Measurements from ENCODE around the gene CNOT3. TPM values are rescaled to one million over a fixed set of nuclear protein-coding genes. Genes with fewer than 3 reads are reported as not detected.

CNOT3 gene
- total RNA-seq, 2 experiments from 2014 or later: 26.7 to 28.7 TPM

DNA sequence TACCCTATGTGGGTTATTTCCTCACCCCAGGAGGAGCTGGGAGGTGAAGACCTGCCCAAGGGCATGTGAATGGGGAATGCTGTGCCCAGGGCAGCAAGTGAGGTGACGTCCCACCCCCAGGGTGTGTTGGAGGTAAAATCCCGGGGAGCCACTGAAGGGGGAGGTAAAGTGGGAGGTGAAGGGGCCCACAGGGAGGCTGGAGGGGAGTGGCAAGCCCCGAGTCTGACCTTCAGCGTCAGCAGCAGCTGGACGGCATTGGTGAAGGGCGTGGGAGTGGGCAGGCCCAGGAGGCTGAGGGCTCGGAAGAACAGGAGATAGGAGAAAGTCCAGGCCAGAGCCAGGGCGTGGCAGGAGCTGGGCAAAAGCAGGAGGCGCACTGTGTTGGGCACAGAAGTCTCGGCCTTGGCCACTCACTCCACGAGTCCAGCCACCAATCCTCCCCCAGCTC is 49.4 kb downstream of the CNOT3 start:
- no peak overlapping the region for H3K27ac ChIP-seq (ENCODE audit: low read depth in 1 of 2, low read length in 2 of 2)
- no peaks in the 10 kb centered on the region for H3K9me3 ChIP-seq (ENCODE audit: control insufficient read depth in 1 of 2, insufficient read depth in 1 of 2, low read length in 2 of 2)
- CTCF ChIA-PET: interaction anchor here (1.2 to 2.9 kb wide), 2 partner anchors 14 to 19 kb away, joined by 4 to 20 read pairs; partner anchors contain the start of gene TMC4
- H3K4me1 ChIP-seq (ENCODE audit: insufficient read depth, low read length): peaks cover 26% of the 10 kb centered on the region
- intact Hi-C loops (cut with DNase I, micrococcal nuclease): loop anchor here in 1 of 2 experiments (5.0 kb wide), 1 partner anchor 45 kb away; no protein-coding TSS in a partner anchor
- peaks cover 5% of the 10 kb centered on the region for H3K36me3 ChIP-seq (ENCODE audit: insufficient read depth, low read length)
- ATAC-seq (ENCODE audit: poor library complexity) (no peak), DNase-seq (peak in 1 of 14 experiments; percentile 33)
- H3K4me3 ChIP-seq (ENCODE audit: low read length): no peak overlapping the region
- Mint-ChIP-seq H3K4me1 (ENCODE audit: low read depth) (peaks cover 32% of the 10 kb centered on the region), H3K27ac (peak overlapping the region; percentile 85), H3K36me3 (ENCODE audit: low read depth) (peaks cover 28% of the 10 kb centered on the region), H3K9me3 (no peaks in the 10 kb centered on the region), H3K27me3 (no peaks in the 10 kb centered on the region), H3K4me3 (peak overlapping the region; percentile 88)
- H3K27me3 ChIP-seq (ENCODE audit: control insufficient read depth in 1 of 2, insufficient read depth in 2 of 2, low read length in 2 of 2): no peaks in the 10 kb centered on the region
- POLR2A ChIA-PET: interaction anchor here (1.1 to 1.8 kb wide), 2 partner anchors 14 to 72 kb away, joined by 3 to 8 read pairs; partner anchors contain the start of genes PRPF31 and TFPT
- TF ChIP-seq, protein P1, sequence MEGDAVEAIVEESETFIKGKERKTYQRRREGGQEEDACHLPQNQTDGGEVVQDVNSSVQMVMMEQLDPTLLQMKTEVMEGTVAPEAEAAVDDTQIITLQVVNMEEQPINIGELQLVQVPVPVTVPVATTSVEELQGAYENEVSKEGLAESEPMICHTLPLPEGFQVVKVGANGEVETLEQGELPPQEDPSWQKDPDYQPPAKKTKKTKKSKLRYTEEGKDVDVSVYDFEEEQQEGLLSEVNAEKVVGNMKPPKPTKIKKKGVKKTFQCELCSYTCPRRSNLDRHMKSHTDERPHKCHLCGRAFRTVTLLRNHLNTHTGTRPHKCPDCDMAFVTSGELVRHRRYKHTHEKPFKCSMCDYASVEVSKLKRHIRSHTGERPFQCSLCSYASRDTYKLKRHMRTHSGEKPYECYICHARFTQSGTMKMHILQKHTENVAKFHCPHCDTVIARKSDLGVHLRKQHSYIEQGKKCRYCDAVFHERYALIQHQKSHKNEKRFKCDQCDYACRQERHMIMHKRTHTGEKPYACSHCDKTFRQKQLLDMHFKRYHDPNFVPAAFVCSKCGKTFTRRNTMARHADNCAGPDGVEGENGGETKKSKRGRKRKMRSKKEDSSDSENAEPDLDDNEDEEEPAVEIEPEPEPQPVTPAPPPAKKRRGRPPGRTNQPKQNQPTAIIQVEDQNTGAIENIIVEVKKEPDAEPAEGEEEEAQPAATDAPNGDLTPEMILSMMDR (IDR thresholded peaks at IDR 0.05): no peak

DNA sequence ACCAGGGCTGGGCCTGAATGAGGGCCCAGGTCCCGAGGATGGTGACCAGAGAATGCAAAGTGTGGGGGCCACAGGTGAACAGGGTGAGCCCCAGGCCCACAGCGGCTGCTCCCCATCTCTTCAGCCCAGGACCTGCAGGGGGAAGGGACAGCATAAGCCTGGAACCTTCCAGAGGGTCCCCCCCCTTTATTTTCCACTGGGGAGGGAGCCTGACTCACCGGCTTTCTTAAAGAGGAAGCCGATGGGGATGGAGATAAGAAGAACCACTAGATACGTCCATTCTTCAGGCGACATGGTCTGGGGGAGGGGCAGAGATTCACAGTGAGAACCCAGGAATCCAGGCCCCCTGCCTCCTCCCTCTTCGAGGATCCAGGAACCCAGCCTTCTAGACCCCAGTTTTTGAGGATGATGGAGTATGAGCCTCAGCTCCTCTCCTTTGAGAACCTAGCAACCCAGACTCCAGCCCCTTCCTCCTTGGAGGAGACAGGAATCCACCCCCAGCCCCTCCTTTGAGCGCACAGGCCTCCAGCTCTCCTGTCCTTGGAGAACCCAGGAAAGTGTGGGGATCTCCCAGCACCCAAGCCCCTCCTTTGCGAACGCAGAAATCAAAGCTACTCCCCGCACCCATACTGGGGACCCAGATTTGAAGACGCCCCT is 50.8 kb downstream of the CNOT3 start:
- ATAC-seq (ENCODE audit: poor library complexity): no peak
- no peaks in the 10 kb centered on the region for H3K9me3 ChIP-seq (ENCODE audit: control insufficient read depth in 1 of 2, insufficient read depth in 1 of 2, low read length in 2 of 2)
- H3K4me1 ChIP-seq (ENCODE audit: insufficient read depth, low read length): peaks cover 33% of the 10 kb centered on the region
- H3K4me1 Mint-ChIP-seq (ENCODE audit: low read depth): peaks cover 33% of the 10 kb centered on the region
- peak overlapping the region; percentile 85 for H3K27ac Mint-ChIP-seq
- ChIA-PET POLR2A (interaction anchor here (1.4 to 5.8 kb wide), 8 partner anchors 13 to 1066 kb away, joined by 4 to 148 read pairs (median 42); partner anchors contain the start of genes CNOT3, LENG1, PRPF31 and RPS9), CTCF (interaction anchor here (1.0 to 2.9 kb wide), 5 partner anchors 11 to 30 kb away, joined by 3 to 20 read pairs (median 5); partner anchors contain the start of genes LENG1 and RPS9)
- H3K27ac ChIP-seq (ENCODE audit: low read depth in 1 of 2, low read length in 2 of 2): peak overlapping the region in 1 of 2 donors; percentile 18
- H3K36me3 ChIP-seq (ENCODE audit: insufficient read depth, low read length): peaks cover 7% of the 10 kb centered on the region
- intact Hi-C loops (cut with DNase I, micrococcal nuclease): loop anchor here in 1 of 2 experiments (2.0 to 5.0 kb wide), 2 partner anchors 20 to 44 kb away; no protein-coding TSS in a partner anchor
- TF ChIP-seq, protein P1 (IDR thresholded peaks at IDR 0.05): no peak
- no peaks in the 10 kb centered on the region for H3K27me3 ChIP-seq (ENCODE audit: control insufficient read depth in 1 of 2, insufficient read depth in 2 of 2, low read length in 2 of 2)
- H3K9me3 Mint-ChIP-seq: no peaks in the 10 kb centered on the region
- H3K36me3 Mint-ChIP-seq (ENCODE audit: low read depth): peaks cover 36% of the 10 kb centered on the region
- no peaks in the 10 kb centered on the region for H3K27me3 Mint-ChIP-seq
- H3K4me3 Mint-ChIP-seq: peak overlapping the region; percentile 88
- peak in 12 of 14 experiments; percentile 23 to 77 (median 52) for DNase-seq
- H3K4me3 ChIP-seq (ENCODE audit: low read length): peak overlapping the region; percentile 74

DNA sequence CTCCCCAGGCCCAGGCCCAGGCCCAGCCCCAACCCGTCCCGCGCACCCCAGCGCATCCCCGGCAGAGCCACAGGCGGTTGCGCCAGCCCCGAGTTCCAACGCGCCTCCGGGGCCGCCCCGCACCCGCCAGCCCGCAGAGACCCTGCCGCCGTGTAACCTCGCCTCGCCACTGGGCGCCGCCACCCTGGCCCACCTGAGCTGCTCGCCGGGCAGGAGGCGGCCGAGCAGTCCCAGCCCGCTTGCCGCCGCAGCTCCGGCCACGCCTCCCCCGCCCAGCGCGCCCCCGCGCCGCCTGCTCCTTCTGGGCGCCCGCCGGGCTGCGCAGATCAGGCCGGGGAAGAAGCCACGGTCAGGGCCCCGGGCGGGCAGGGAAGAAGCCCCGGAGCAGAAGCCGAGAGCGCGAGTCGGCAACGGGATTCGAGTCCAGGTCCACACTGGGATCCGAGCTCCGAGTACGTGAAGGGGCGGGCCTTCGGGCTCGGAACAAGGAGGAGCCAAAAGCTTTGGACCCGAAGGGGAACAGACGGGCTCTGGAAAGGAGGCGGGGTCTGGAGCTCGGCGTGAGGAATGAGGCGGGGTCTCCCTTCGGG is 51.7 kb downstream of the CNOT3 start, which contains the start of gene MBOAT7:
MBOAT7 (minus strand) TSS at position 436 of the 590 bp plus-strand sequence. CDS start 1,072 bp downstream, outside the sequence.
- CTCF ChIA-PET: interaction anchor here (0.6 to 2.9 kb wide), 7 partner anchors 11 to 101 kb away, joined by 3 to 20 read pairs (median 5); partner anchors contain the start of genes CNOT3, LENG1 and RPS9
- H3K4me3 Mint-ChIP-seq: peak within 1 kb of the TSS; percentile 90

More for the DNA sequence above, 51.7 kb downstream of the CNOT3 start, which contains the start of gene MBOAT7:
- POLR2A ChIA-PET: interaction anchor here (0.6 to 5.8 kb wide), 24 partner anchors 9 to 1932 kb away, joined by 3 to 148 read pairs (median 5); partner anchors contain the start of genes CNOT3, FIZ1, LENG1 and LENG8
- H3K4me1 Mint-ChIP-seq (ENCODE audit: low read depth): peaks cover 33% of the 10 kb centered on the region
- DNase-seq: no peak
- no peaks in the 10 kb centered on the region for H3K9me3 Mint-ChIP-seq
- no peaks in the 10 kb centered on the region for H3K27me3 ChIP-seq (ENCODE audit: control insufficient read depth in 1 of 2, insufficient read depth in 2 of 2, low read length in 2 of 2)
- H3K9me3 ChIP-seq (ENCODE audit: control insufficient read depth in 1 of 2, insufficient read depth in 1 of 2, low read length in 2 of 2): no peaks in the 10 kb centered on the region
- peak within 1 kb of the TSS; percentile 99 for H3K27ac ChIP-seq (ENCODE audit: low read depth in 1 of 2, low read length in 2 of 2)
- H3K36me3 ChIP-seq (ENCODE audit: insufficient read depth, low read length): peaks cover 11% of the 10 kb centered on the region
- TF ChIP-seq, protein P1 (IDR thresholded peaks at IDR 0.05): no peak
- intact Hi-C loops (cut with DNase I, micrococcal nuclease): loop anchor here (1.0 to 5.0 kb wide), 3 partner anchors 20 to 74 kb away; partner anchors contain the start of genes PRPF31 (in 1 of the 2) and TFPT (in 1 of the 2)
- peak within 1 kb of the TSS; percentile 96 for H3K27ac Mint-ChIP-seq
- H3K4me1 ChIP-seq (ENCODE audit: insufficient read depth, low read length): peaks cover 33% of the 10 kb centered on the region
- H3K4me3 ChIP-seq (ENCODE audit: low read length): peak within 1 kb of the TSS; percentile 74
- no peak for ATAC-seq (ENCODE audit: poor library complexity)
- no peaks in the 10 kb centered on the region for H3K27me3 Mint-ChIP-seq
- H3K36me3 Mint-ChIP-seq (ENCODE audit: low read depth): peaks cover 33% of the 10 kb centered on the region
